Motor neuron (in vitro differentiated cells): ENCODE results near the gene EPSTI1. TPM values are rescaled to one million over a fixed set of nuclear protein-coding genes. Genes with fewer than 3 reads are reported as not detected.
"Not testable (repeated sequence)": the region's sequence is repeated elsewhere in the genome, so short reads cannot be mapped to it uniquely, and the experiment has no call there.

Experiments used
- ATAC-seq, 8 experiments: fragments of 200-7000 bp; cut with Tn5 transposase; replicated peaks in 6 of 8; 2 replicates each; pipeline ENCODE4 v1.8.0; 2021; ENCODE audit warnings: mild to moderate bottlenecking in 8 of 8, moderate library complexity in 8 of 8
- H3K27ac ChIP-seq, 2 donors: fragments of 250-450 bp; sonication (Bioruptor Pico); 2 replicates each; pipeline ENCODE4 v1.9.0; 2021; ENCODE audit warnings: antibody characterized with exemption in 2 of 2, mild to moderate bottlenecking in 2 of 2, moderate library complexity in 1 of 2
- H3K4me1 ChIP-seq, 2 donors: fragments of 250-450 bp; sonication (Bioruptor Pico); replicated peaks in 1 of 2; 2 replicates each; pipeline ENCODE4 v1.6.1; 2021; ENCODE audit warnings: antibody characterized with exemption in 2 of 2, mild to moderate bottlenecking in 2 of 2, moderate library complexity in 1 of 2
- H3K4me3 ChIP-seq, 5 donors: fragments of 250-450 bp; sonication (Bioruptor Pico); 2 replicates each; pipeline ENCODE4 v1.9.0; 2021; ENCODE audit warnings: antibody characterized with exemption in 5 of 5, mild to moderate bottlenecking in 5 of 5, moderate library complexity in 4 of 5
- WGBS, 10 experiments: fragments of 450-650 bp; shearing (Covaris generic); methylation state at CpG; one replicate each; pipeline ENCODE4 v1.0.0; 2022; 5-methylcytosine and 5-hydroxymethylcytosine counted together
- in situ Hi-C, 9 experiments: fragments of 400-800 bp; cut with MboI; loops; one replicate each; pipeline ENCODE4 v1.15.0; 2021; ENCODE audit warnings: low sequenced_read_pairs in 9 of 9, low pct_unique_long_range_greater_than_20kb in 2 of 9; ENCODE audit not compliant: unreplicated experiment in 9 of 9
- total RNA-seq, 8 experiments: library from RNA; unstranded; fragments of 300-600 nt; gene quantifications; 2 replicates each; pipeline versions ENCODE4 v1.2.3 to v1.2.4, GENCODE V29; 2022

Gene EPSTI1
- total RNA-seq, 8 experiments from 2014 or later: 0.05 to 8.8 (median 0.40) TPM

DNA sequence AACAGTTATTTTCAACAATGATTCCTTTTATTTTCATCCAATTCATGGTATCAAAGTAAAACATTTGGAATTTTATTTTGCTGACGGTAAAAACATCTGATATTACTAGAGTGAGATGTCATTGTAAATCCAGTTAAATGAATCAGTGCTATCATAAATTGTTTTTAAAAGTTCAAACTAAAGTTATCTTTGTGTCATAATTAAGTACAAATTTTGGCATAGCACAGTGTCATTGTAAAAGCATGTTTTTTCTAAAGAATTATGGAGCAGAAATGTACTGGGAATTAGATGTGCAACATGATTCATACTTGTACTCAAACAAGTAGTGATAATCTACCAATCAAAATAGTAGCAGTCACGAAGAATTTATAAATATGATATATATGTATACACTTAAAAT is 117.8 kb downstream of the EPSTI1 start:
- ATAC-seq: no peak
- no peak overlapping the region for H3K27ac ChIP-seq
- 6 to 100% (median 83%) methylated on average over 1 to 2 of the region's 2 CpGs for WGBS, 10 experiments
- in situ Hi-C loops: no loop called here
- peaks cover 17 to 18% of the 10 kb centered on the region in 2 donors for H3K4me1 ChIP-seq
- no peak overlapping the region for H3K4me3 ChIP-seq

DNA sequence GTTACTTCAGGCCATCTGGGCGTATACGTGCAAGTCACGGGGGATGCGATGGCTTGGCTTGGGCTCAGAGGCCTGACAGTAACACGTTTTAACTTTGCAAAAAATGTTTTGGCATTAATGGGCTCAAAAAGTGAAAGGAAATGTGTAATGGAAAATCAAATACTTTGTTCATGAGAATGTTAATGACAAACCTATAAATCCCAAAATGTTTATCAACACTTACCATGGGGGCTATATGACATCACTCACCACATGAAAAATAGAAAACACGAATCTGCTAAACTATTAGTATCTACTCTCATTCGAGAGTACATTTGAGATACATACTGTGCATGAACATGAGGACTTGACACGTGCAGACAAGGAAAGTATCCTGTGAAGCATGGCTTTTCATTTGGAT is 119.0 kb downstream of the EPSTI1 start:
- WGBS, 10 experiments: 20 to 80% (median 55%) methylated on average over 1 to 7 of the region's 8 CpGs; no CpG with 5 or more reads in 1 of the 10 experiments
- Histone ChIP-seq H3K27ac (no peak overlapping the region), H3K4me1 (peaks cover 17 to 18% of the 10 kb centered on the region in 2 donors), H3K4me3 (no peak overlapping the region)
- in situ Hi-C loops: no loop called here
- ATAC-seq: no peak

DNA sequence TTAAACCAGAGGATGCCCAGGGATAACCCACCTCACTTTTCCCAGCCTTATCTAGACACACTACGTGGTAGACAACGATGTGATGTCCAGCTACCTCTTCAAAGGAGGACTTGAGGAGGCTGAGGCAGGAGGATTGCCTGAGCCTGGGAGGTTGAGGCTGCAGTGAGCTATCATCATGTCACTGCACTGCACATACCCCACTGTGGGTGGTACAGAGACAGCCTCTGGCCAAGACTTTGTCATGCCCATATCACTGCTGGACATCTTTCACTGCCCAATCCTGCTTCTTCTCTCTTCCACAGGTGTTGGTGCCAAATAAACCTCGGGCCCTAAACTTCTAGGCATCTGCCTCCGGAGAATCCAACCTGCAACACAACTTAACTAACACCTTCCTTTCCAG is 124.8 kb downstream of the EPSTI1 start:
- 0 to 94% (median 76%) methylated on average over 1 to 3 of the region's 4 CpGs; no CpG with 5 or more reads in 5 of the 10 experiments for WGBS, 10 experiments
- Histone ChIP-seq H3K4me1 (no peaks in the 10 kb centered on the region), H3K27ac (no peak overlapping the region), H3K4me3 (no peak overlapping the region)
- in situ Hi-C loops: no loop called here
- no peak for ATAC-seq

DNA sequence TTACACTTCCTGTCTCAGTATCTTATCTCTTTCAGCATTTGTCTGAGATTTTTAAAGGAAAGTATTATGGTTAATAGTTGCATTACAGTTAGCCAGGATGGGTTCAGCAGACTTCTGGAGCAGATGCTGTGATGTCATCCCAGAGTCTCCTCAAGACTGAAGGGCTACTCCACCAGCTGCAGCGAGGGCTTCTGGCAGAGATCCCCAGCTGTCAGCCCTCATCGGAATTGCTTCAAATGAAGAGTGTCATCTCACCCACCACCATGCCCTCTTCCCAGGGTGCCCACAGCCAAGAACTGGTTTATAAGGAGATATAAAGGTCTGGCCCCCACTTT is 126.3 kb downstream of the EPSTI1 start:
- Histone ChIP-seq H3K27ac (no peak overlapping the region), H3K4me3 (no peak overlapping the region), H3K4me1 (peaks cover 0 to 6% of the 10 kb centered on the region in 2 donors)
- WGBS, 10 experiments: 17 to 100% (median 85%) methylated on average over 1 to 2 of the region's 2 CpGs; no CpG with 5 or more reads in 6 of the 10 experiments
- in situ Hi-C loops: no loop called here
- peak in 2 of 8 experiments; percentile 20 to 59 for ATAC-seq

DNA sequence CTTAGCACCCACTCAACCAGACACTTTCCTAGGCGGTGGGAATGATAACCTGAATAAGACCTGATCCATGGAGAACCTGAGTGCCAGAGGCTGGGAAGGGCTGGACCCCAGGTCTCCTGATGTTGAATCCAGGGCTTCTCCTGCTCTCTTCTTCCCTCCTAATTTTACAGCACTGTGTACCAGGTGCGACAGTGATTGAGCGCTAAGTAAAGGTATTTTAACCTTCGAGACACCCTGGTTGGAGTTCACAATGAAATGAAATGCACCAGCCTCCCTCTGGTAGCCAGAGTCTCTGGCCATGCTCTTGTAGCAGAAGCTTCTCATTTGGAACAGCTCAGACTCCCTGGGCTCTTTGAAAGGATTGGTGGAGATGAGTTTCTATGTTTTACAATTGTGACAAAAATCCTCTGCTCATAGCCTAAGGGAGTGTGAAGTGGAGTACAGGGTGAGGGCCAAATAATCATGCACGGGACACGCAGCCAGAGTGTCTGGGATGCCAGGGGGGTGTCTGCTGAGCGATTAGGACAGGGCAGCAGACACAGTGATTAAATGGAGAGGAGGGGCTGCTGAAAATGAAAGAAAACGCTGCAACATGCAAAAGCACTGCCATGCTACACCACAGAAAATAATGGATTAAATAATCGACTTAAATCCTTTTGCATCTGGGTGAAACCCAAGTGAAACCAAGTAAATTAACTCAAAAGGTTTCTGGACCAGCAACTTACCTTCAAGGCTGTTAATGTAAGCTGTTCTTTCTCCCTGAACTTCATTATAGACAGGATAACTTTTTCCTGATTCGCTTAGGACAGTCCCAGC is 126.9 kb downstream of the EPSTI1 start:
- in situ Hi-C loops: no loop called here
- ATAC-seq: peak in 2 of 8 experiments; percentile 23 to 34
- 25 to 87% (median 80%) methylated on average over 2 to 10 of the region's 10 CpGs; no CpG with 5 or more reads in 1 of the 10 experiments for WGBS, 10 experiments
- peaks cover 0 to 7% of the 10 kb centered on the region in 2 donors for H3K4me1 ChIP-seq
- H3K4me3 ChIP-seq: no peak overlapping the region
- no peak overlapping the region for H3K27ac ChIP-seq

DNA sequence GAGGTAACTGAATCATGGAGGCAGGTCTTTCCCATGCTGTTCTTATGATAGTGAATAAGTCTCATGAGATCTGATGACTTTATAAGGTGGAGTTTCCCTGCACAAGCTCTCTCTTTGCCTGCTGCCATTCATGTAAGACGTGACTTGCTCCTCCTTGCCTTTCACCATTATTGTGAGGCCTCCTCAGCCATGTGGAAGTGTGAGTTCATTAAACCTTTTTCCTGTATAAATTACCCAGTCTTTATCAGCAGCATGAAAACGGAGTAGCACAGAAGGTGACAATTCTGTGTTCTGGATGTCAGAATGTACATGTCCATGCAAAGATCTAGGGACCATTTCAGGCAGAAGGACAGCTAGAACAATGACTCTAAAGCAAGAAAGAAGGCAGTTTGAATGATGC is 129.7 kb downstream of the EPSTI1 start:
- H3K4me3 ChIP-seq, in situ Hi-C loops, H3K27ac ChIP-seq, H3K4me1 ChIP-seq, ATAC-seq: not testable (repeated sequence)
- WGBS, 10 experiments: 43 to 100% (median 61%) methylated on average over 1 to 2 of the region's 2 CpGs; no CpG with 5 or more reads in 2 of the 10 experiments

DNA sequence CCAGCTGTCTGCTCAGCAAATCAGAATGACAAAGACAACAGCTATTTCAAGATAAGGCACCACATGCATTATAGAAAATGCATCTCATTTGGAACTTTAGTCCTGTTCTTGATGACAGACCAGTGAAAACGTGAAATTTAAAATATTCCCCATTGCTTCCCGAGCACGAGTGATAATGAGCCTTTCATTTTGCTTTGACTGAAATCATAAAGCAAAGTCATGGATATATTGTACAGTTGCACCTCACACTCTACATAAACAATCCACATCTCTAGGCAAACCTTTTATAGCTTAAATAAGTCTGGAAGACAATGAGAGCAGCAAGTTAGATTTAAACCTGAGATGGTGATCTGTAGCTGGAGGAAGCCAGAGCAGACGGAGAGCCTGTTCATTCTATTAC is 131.6 kb downstream of the EPSTI1 start:
- WGBS, 10 experiments: 53 to 94% (median 90%) methylated on average over 3 to 4 of the region's 4 CpGs; no CpG with 5 or more reads in 3 of the 10 experiments
- Histone ChIP-seq H3K27ac (no peak overlapping the region), H3K4me1 (peaks cover 0 to 7% of the 10 kb centered on the region in 2 donors), H3K4me3 (no peak overlapping the region)
- in situ Hi-C loops: no loop called here
- ATAC-seq: no peak

DNA sequence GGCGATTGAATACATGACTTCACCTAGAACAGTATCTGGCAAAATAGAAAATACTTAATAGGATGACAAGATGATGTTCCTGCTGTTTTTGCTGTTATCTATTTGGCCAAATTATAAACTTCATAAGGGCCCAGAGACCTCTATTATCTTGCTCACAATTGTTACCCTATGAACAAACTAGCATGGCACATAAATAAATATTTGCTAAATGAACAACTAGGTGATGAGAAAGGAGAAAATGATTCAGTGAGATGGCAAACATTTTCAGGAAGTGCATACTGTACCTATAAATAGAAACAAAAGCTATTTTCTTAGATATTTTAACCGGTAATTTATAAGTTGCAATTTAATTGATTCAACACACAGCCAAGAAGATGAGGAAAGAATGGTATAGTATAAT is 132.3 kb downstream of the EPSTI1 start:
- in situ Hi-C loops: no loop called here
- no peak for ATAC-seq
- Histone ChIP-seq H3K4me1 (peaks cover 0 to 7% of the 10 kb centered on the region in 2 donors), H3K27ac (no peak overlapping the region), H3K4me3 (no peak overlapping the region)
- 32 to 100% (median 85%) methylated on average over 2 of the region's 2 CpGs; no CpG with 5 or more reads in 1 of the 10 experiments for WGBS, 10 experiments

DNA sequence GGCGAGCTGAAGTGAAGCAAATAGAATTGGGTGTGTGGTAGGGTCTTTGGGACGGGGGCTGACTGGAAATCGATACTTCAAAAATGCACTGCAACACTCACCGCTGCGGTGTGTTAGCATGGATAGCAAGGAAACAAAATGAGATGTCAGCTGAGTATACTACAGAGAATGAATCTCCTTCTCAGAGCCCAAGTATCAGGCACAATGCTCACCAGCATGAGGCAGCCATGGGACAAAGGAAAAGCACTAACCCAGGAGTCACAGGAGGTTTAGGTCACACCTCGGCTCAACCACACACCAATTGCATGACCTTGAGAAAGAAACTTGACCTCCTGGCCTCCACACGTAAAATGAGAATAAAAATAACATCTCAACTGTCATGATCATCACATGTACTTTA is 136.6 kb downstream of the EPSTI1 start:
- no peaks in the 10 kb centered on the region for H3K4me1 ChIP-seq

DNA sequence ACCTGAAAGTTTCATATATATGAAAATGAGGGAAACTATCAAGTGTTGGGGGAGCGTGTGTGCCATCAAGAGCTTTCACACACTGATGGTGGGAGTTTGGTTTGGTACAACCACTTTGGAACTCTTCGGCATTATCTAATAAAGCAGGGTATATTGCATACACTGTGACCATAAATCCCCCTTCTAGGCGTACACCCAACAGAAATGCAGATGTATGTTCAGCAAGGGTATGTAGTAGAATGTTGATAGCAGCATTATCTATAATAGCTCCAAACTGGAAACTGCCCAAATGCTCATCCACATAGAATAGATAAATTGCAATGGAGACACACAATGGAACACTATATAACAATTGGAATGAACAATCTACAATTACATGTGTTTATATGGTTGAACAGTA is 139.9 kb downstream of the EPSTI1 start:
- H3K4me3 ChIP-seq: no peak overlapping the region
- in situ Hi-C loops: no loop called here
- H3K4me1 ChIP-seq: no peaks in the 10 kb centered on the region
- no peak overlapping the region for H3K27ac ChIP-seq
- 38 to 100% (median 85%) methylated on average over 1 to 3 of the region's 3 CpGs; no CpG with 5 or more reads in 2 of the 10 experiments for WGBS, 10 experiments
- no peak for ATAC-seq

More for the DNA sequence above, 136.6 kb downstream of the EPSTI1 start:
- WGBS, 10 experiments: 41 to 87% (median 67%) methylated on average over 2 to 6 of the region's 7 CpGs; no CpG with 5 or more reads in 2 of the 10 experiments
- no peak overlapping the region for H3K4me3 ChIP-seq
- no peak for ATAC-seq
- H3K27ac ChIP-seq: no peak overlapping the region
- in situ Hi-C loops: no loop called here

DNA sequence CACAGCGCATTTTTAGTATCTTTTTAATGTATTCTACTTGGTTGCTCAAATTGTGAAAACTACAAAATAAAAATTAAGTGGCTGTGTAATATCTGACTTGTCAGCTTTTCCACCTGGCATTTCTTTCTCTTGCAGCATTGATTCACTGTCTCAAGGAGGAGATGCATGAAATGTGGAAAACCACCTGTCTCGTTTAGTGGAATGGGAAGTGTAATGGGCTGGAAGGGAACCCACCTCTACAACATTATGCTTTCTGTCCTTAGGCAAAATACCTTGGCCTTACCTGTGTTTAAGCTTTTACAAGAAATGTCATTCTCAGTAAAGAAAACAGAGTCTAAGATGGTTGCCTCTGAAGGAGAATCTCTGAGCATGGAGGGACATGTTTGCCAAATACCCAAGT is 142.8 kb downstream of the EPSTI1 start:
- in situ Hi-C loops: no loop called here
- no peak for ATAC-seq
- Histone ChIP-seq H3K4me1 (no peaks in the 10 kb centered on the region), H3K4me3 (no peak overlapping the region), H3K27ac (no peak overlapping the region)
- WGBS, 10 experiments: 79 to 100% (median 95%) methylated on average over 1 to 2 of the region's 2 CpGs

DNA sequence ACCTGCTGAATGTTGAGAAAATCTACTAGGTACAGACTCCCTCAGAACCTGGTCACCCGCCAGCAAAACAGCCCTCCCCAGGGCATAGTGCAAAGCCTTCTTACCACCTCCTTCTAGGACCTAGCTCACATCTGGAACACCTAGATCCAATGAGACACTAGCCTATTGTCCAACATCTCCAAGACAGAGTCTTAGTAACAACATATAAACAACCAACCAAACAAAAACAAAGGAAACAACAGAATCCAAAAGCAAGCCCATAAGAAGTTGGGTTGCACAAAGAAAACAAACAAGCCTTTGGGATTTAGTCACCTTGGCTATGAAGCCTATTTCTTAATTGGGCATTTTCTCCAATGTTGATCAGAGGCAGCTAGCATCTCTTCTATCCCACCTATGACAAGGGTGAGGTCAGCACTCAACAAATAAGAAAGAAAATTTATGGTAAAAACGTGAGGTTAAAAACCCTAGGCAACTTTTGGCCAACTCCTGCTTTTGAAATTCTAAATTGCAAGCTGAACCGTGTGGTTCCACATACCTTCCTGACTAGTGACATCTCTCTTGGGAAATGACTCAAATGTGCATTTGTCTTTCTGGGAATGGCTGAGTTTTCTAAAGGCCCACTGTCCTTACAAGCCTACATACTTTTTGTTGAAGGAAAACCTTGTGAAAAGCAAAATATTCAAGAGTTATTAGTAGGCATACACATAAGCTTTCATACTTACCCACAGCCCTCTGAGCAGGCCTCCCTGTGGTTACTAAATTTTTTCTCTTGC is 144.0 kb downstream of the EPSTI1 start:
- Histone ChIP-seq H3K4me1 (no peaks in the 10 kb centered on the region), H3K27ac (no peak overlapping the region), H3K4me3 (no peak overlapping the region)
- in situ Hi-C loops: no loop called here
- ATAC-seq: peak in 2 of 8 experiments; percentile 35 to 65
- WGBS, 10 experiments: 0 to 83% (median 29%) methylated on average over 1 to 3 of the region's 3 CpGs; no CpG with 5 or more reads in 2 of the 10 experiments

DNA sequence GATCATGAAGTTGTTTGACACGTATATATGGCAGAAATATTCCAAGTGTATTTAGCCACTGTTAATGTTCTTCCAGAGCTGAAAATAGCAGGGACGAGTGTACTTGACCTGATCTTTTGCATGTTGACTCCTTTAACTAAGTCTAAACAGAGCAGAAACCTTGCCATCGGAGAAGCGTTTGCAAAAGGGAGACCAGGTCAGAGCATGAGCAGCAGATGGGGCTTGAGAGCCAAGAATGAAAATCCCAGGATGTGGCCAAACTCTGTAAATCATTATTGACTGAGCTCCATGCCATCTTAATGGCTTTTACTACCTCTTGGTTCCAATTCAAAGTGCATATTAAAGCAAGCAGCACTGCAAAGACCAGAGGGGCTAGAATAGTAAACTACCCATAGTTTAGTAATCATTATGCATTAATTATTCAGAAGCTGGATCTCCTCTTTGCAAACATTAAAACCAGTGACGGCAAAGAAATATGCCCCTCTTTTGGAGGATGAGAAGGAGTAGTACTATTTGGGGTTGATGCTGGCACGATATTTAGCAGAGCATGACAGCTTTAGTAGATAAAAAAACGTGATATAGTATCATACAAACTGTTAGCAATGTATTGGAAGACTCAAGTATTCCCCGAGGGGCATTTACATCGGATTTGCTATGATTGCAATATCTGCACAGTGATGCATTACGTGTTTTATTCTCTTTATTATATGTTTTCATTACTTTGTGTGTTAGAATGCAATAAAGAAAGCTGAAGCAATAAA is 154.9 kb downstream of the EPSTI1 start:
- ATAC-seq: peak; percentile 65 to 87 (median 78)
- Histone ChIP-seq H3K4me1 (peaks cover 10 to 38% of the 10 kb centered on the region in 2 donors), H3K4me3 (no peak overlapping the region), H3K27ac (peak overlapping the region in 1 of 2 donors; percentile 16)
- 9 to 68% (median 48%) methylated on average over 3 to 10 of the region's 10 CpGs for WGBS, 10 experiments
- in situ Hi-C loops: no loop called here
